Effector CD4-positive, alpha-beta T cell (primary cell): Measurements from ENCODE around the gene NT5C3B.
"Not testable (repeated sequence)": the region's sequence is repeated elsewhere in the genome, so short reads cannot be mapped to it uniquely, and the experiment has no call there.

Experiments
- DNase-seq: peaks from one replicate; pipeline ENCODE4 v3.0.0-alpha.2; 2020

The NT5C3B gene

GRCh38 chr17:41837761-41838538 lies 1.9 kb upstream of the NT5C3B start, which contains the start of gene KLHL10:
Gene KLHL10, plus strand, starts transcription at chr17:41837825. Its CDS starts 108 bp downstream, at chr17:41837933.
- DNase-seq = no peak

GRCh38 chr17:41836550-41837196 lies 641 bp upstream of the NT5C3B start:
- DNase-seq = no peak

DNA sequence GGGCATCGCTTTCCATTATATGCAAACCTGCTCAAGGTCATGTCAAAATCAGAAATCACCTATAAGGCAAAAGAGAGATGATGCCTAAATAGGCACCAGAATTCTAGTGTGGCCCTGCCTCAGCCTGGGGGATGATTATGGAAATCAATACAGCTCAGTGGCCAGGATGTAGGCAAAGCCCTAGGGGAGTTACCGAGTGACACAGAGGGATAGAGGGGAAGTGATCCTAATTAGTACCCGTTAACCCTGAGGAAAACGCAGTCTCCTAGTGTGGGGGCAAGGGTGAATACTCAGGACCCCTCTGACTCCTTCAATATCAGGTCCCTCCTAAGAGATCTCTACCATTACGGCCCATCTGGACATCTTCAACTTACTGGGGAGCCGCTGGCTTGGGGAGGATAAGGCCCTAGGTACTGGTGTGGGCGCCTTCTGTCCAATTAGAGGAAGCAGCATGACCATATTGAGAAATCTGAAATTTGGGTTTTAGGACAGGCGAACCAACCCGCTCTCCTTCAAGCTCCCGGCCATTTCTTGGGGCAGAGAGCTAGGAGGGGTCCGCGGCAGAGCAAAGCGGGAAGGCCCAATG lies 725 bp downstream of the NT5C3B start:
- DNase-seq = no peak

DNA sequence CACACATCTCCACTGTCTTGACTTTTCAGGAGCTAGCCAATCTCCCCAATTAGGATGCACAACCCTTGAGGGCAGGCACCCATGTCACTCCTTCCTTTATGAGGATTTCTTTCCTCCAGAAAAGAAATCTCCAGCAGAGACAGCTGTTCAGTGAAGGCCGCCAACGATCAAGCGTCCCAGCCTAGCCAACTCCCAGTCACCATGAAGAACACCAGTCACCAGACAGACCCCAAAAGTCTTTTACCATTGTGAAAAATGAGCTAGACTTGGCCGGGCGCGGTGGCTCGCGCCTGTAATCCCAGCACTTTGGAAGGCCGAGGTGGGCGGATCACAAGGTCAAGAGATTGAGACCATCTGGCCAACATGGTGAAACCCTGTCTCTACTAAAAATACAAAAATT lies 6.1 kb downstream of the NT5C3B start:
- DNase-seq = not testable (repeated sequence)

DNA sequence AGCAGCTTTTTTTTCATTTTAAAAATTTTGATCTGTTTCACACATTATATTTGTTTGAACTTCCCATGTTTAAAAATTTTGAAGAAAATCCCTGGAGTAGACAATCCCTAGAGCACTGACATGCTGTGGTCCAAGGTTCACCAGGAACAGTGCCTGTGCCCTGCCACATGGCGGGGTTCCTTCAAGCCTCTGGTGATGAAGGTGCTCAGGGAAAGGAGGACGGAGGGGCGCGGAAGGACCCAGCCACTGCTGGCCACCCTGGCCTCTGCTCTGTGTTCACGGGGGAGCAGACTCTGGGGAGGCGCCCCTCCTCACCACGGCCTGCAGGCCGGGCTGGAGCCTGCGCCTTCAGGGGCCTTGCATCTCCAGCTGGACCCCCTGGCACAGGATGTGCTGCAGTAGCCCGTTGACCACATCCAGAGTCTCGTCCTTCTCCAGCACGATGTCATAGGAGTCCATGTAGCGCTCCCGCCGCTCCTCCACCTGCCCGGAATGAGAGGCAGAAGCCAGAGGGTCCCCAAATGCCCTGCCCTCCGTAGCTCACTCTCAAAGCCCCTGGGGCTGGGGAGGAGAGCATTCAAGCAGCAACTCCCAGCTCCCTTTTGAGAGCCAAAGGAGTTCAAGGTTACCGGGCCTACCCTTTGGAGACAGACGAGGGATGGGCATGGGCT lies 10.7 kb downstream of the NT5C3B start:
- DNase-seq = no peak

GRCh38 chr17:41824086-41824485 lies 11.9 kb downstream of the NT5C3B start:
- no peak for DNase-seq

DNA sequence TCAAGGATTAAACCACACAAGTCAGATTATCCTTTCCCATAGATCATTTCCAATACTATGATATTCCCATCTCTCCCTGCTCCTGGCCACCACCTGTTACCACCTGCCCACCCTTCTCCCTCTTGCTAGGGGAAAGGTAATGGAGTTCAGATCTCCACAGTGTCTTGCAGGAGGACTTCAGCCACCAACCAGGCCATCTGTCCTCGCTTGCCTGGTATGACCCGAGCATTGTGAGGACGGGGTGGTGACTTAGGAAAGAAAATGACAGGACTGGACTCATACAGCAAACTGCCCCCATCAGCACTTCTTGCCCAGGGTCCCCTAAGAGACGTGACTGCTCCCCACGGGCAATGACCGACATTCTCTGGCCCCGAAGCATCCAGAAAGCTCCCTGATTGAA lies 12.5 kb downstream of the NT5C3B start:
- DNase-seq = no peak

DNA sequence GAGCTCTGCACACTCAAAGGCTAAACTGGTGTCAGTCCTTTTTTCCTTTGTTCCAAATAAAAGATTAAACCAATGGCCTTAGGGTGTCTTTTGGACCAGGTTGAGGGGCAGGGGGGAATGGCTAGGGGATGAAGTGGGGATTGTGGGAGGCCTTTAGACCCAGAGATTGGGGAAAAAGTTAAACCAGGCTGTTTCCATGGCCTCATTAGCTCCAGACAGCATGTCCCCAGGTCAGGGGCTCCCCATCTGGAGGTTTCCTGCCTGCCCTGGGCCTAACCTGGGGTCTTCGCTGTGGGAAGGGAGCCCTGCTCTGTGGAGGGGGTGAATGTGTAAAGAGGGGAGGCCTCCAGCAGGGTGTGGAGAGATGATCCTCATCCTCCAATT lies 12.9 kb downstream of the NT5C3B start:
- no peak for DNase-seq

DNA sequence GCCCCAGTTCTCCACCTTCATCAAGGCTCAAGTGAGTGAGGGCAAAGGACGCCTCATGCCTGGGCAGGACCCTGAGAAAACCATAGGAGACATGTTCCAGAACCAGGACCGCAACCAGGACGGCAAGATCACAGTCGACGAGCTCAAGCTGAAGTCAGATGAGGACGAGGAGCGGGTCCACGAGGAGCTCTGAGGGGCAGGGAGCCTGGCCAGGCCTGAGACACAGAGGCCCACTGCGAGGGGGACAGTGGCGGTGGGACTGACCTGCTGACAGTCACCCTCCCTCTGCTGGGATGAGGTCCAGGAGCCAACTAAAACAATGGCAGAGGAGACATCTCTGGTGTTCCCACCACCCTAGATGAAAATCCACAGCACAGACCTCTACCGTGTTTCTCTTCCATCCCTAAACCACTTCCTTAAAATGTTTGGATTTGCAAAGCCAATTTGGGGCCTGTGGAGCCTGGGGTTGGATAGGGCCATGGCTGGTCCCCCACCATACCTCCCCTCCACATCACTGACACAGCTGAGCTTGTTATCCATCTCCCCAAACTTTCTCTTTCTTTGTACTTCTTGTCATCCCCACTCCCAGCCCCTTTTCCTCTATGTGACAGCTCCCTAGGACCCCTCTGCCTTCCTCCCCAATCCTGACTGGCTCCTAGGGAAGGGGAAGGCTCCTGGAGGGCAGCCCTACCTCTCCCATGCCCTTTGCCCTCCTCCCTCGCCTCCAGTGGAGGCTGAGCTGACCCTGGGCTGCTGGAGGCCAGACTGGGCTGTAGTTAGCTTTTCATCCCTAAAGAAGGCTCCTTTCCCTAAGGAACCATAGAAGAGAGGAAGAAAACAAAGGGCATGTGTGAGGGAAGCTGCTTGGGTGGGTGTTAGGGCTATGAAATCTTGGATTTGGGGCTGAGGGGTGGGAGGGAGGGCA lies 13.6 kb downstream of the NT5C3B start:
- DNase-seq = no peak

DNA sequence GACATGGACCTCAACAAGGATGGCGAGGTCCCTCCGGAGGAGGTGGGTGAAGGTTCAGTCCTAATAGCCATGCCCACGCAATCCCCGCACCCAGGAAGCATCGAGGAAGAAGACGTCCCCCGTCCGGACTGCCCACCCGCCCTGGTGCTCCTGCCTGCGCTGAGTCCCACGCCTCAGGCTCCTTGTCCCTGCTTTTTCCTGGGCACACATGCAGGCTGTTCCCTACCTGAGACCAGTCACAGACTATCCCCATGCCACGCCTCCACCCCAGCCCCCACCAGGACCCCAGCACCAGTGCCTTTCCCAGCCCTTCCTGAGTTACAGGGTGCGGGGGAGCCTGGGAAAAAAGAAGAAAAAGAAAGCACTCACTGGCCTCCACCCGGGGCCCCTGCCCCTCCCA lies 14.3 kb downstream of the NT5C3B start:
- no peak for DNase-seq

DNA sequence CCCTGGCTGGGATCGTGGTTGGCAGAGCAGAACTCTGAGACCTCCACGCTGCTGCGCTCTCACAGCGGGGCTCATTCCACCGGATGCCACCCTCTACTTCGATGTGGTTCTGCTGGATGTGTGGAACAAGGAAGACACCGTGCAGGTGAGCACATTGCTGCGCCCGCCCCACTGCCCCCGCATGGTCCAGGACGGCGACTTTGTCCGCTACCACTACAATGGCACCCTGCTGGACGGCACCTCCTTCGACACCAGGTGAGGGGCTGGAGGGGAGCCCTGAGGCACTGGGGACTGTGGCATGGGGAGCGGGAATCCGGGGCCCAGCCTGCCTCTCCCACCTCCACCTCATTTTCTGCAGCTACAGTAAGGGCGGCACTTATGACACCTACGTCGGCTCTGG lies 18.0 kb downstream of the NT5C3B start:
- no peak for DNase-seq

DNA sequence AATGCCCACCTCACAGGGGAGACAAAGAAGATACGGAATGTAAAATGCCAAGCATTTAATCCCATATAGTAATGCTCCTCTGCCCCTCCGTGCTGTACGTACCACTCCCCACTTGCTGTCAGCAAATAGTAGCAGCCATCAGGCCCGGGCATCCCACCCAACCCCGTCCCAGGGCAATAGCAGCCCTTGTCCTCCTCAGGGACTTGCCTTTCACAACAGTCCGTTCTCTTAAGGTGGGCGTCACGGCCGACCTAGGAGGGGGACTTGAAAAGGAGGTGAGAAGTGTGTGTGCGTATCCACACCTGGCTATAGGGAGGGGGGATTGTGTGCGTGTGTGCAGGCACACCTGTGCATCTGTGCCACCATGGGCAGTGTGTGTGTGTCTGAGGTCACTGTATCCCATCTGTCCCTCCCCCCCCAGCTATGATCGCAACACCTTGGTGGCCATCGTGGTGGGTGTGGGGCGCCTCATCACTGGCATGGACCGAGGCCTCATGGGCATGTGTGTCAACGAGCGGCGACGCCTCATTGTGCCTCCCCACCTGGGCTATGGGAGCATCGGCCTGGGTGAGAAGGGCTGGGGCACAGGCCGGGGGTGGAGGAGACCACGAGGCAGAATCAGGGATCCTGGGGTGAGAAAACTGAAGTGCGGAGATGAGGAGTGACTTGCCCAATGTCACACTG lies 19.3 kb downstream of the NT5C3B start:
- DNase-seq = no peak

DNA sequence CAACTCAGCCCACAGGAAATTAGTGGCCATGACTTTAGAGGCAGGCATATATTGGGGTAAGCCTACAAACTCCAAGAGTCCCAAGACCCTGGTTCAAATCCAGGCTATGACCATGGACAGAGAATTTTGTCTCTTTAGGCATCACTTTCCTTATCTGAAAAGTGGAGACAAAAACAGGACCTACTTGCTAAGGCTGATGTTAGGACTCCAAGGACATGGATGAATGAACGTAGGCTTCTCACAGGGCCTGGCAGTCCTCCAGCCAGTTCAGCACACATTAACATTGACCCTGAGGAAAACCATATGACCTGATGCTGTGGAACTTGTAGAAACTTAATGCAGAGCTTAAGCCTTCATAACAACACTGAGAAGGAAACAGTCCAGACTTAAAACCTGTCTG lies 21.8 kb downstream of the NT5C3B start:
- DNase-seq = no peak

GRCh38 chr17:41813699-41814124 lies 22.3 kb downstream of the NT5C3B start:
- no peak for DNase-seq

GRCh38 chr17:41813152-41813680 lies 22.8 kb downstream of the NT5C3B start:
- no peak for DNase-seq

DNA sequence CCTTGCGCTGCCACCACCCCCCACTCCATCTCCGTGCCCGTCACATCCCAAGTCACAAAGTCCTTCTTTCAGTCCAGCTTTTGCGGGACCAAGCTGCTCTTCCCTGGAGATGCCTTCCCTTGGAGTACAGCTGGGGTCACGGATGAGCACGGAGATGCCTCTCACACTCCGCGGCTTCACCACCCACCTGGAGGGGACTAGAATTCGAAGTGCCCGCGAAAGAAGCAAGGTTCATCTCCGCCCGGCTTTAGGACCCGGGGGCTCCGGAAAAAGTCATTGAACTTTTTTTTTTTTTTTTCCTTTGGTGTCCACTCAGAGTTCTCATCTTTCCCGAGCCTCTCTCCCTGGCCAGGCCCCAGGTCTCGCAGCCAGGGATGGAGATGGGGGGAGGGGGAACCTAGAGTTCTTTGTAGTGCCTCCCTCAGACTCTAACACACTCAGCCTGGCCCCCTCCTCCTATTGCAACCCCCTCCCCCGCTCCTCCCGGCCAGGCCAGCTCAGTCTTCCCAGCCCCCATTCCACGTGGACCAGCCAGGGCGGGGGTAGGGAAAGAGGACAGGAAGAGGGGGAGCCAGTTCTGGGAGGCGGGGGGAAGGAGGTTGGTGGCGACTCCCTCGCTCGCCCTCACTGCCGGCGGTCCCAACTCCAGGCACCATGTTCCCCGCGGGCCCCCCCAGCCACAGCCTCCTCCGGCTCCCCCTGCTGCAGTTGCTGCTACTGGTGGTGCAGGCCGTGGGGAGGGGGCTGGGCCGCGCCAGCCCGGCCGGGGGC lies 23.5 kb downstream of the NT5C3B start, which contains the start of gene FKBP10:
TSS of gene FKBP10 (plus strand) at position 624 of the 771 bp plus-strand sequence. CDS start at position 655, 31 bp downstream.
- peak; percentile 12 for DNase-seq

GRCh38 chr17:41811549-41812380 lies 24.3 kb downstream of the NT5C3B start, which contains the start of gene P3H4:
Gene P3H4, minus strand, starts transcription at chr17:41811949. Its CDS starts 34 bp downstream, at chr17:41811915.
- peak; percentile 60 for DNase-seq

- DNase-seq = peak; percentile 18
Observed at GRCh38 chr17:41810659-41811548, 25.1 kb downstream of the NT5C3B start.
